Natural killer cell (primary cell): Measurements from ENCODE around the gene SNX14. TPM values are rescaled to one million over a fixed set of nuclear protein-coding genes. Genes with fewer than 3 reads are reported as not detected.

Experiments
- ATAC-seq, 3 donors: fragments of 150-1000 bp in 2 of 3; fragments of 200-7000 bp in 1 of 3; cut with Tn5 transposase; 1 replicate in 1 of 3; 2 replicates in 2 of 3; pipeline ENCODE4 v1.10.0; 2021; ENCODE audit warnings: mild to moderate bottlenecking in 2 of 3, moderate library complexity in 2 of 3
- DNase-seq, 2 donors: peaks; one replicate each; pipeline versions ENCODE4 v3.0.0 to v3.0.0-alpha.2; 2013 to 2021; ENCODE audit warnings: mixed read lengths in 1 of 2
- H3K27ac ChIP-seq: one replicate; pipeline ENCODE4 v1.5.1; 2013; ENCODE audit warnings: mild to moderate bottlenecking, low read length
- H3K27me3 ChIP-seq: one replicate; pipeline ENCODE4 v1.6.1; 2013; ENCODE audit warnings: low read length; ENCODE audit not compliant: control insufficient read depth, insufficient read depth
- H3K36me3 ChIP-seq: one replicate; pipeline ENCODE4 v1.6.1; 2013; ENCODE audit warnings: low read length; ENCODE audit not compliant: control insufficient read depth, insufficient read depth
- H3K4me1 ChIP-seq: one replicate; pipeline ENCODE4 v1.6.1; 2013; ENCODE audit warnings: low read length; ENCODE audit not compliant: control insufficient read depth, insufficient read depth
- H3K4me3 ChIP-seq: one replicate; pipeline ENCODE4 v1.5.1; 2013; ENCODE audit warnings: low read length
- H3K9me3 ChIP-seq: one replicate; pipeline ENCODE4 v1.6.1; 2013; ENCODE audit warnings: low read length; ENCODE audit not compliant: control insufficient read depth, insufficient read depth
- H3K27ac Mint-ChIP-seq, 2 donors: one replicate each; pipeline ENCODE4 v1.8.0; 2022; ENCODE audit warnings: mild to moderate bottlenecking in 2 of 2, mixed read lengths in 2 of 2, moderate library complexity in 1 of 2
- H3K27me3 Mint-ChIP-seq, 2 donors: one replicate each; pipeline ENCODE4 v1.8.0; 2022; ENCODE audit warnings: low read depth in 2 of 2, mixed read lengths in 2 of 2
- H3K36me3 Mint-ChIP-seq: one replicate; pipeline ENCODE4 v1.8.0; 2022; ENCODE audit warnings: mixed read lengths
- H3K4me1 Mint-ChIP-seq, 2 donors: one replicate each; pipeline ENCODE4 v1.8.0; 2022; ENCODE audit warnings: mixed read lengths in 2 of 2
- H3K4me3 Mint-ChIP-seq: one replicate; pipeline ENCODE4 v1.8.0; 2022; ENCODE audit warnings: mild to moderate bottlenecking, moderate library complexity, mixed read lengths
- H3K9me3 Mint-ChIP-seq, 2 donors: one replicate each; pipeline ENCODE4 v1.8.0; 2022; ENCODE audit warnings: mixed read lengths in 2 of 2
- WGBS: methylation state at CpG from one replicate; pipeline ENCODE4 v1.1.7; 2013; ENCODE audit warnings: missing lambda C conversion rate; ENCODE audit not compliant: insufficient coverage; 5-methylcytosine and 5-hydroxymethylcytosine counted together
- intact Hi-C: fragments of 100-400 bp; cut with micrococcal nuclease; formaldehyde crosslinking; loops from one replicate; pipeline ENCODE4 v1.14.2; 2022
- total RNA-seq, 4 donors: library from RNA; stranded (reverse); fragments of 120-200 nt in 1 of 4; gene quantifications; one replicate each; pipeline versions ENCODE4 v1.2.3 to v1.2.4, GENCODE V29; 2013 to 2022
- TF ChIP-seq, protein P1 (sequence below): fragments of 200-600 bp; IDR thresholded peaks from one replicate; pipeline ENCODE4 v1.8.0; 2022; ENCODE audit warnings: antibody characterized with exemption

The SNX14 gene
- total RNA-seq, 3 donors from 2014 or later (not counting 1 experiment from before 2014, with no cell fraction given): 73.0 to 109 (median 80.3) TPM

DNA sequence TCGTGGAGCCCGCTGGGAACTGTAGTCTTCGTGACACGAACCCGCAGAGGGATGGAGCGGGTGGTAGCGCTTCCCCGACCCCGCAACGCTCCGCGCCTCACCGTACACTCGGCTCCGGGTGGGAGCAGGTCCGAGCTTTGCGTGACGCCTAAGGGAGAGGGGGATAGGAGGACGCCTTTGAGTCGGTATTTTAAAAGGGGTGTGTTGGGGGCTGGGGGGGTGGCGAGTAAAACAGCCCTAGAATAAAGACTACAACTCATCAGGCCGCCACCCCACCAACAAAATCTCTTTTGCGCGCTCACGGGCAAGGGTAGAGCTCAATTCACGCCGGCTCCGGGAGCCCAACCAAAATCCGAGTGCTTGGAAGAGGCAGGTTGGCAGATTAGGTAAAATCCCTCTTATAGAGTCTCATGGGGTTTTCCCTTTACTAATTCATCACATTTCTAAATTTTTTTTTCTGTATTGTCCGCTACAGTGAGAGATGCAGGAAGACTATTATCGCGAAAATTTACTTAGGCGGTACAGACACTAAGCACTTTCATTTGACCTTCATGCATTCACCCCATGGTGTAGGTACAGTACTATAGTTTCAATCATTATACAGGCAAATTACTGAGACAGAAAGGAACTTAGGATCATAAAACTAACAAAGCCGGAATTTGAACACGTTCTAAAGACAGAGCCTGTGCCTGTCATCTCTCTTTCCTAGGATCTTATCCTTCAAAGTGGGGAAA lies 706 bp upstream of the SNX14 start:
- DNase-seq: peak in 1 of 2 donors; percentile 78

GRCh38 chr6:85592033-85592432 lies 1.6 kb downstream of the SNX14 start:
- Mint-ChIP-seq H3K4me1 (peaks cover 55 to 60% of the 10 kb centered on the region in 2 donors), H3K27ac (peak overlapping the region; percentile 92 to 98), H3K9me3 (no peaks in the 10 kb centered on the region), H3K36me3 (no peaks in the 10 kb centered on the region), H3K27me3 (no peaks in the 10 kb centered on the region), H3K4me3 (peak overlapping the region; percentile 96)
- Histone ChIP-seq H3K27me3 (no peaks in the 10 kb centered on the region), H3K9me3 (no peaks in the 10 kb centered on the region), H3K36me3 (no peaks in the 10 kb centered on the region), H3K27ac (no peak overlapping the region), H3K4me3 (no peak overlapping the region), H3K4me1 (peaks cover 11% of the 10 kb centered on the region)
- intact Hi-C loops: loop anchor here (5.0 kb wide), 1 partner anchor 1565 kb away; the partner anchor contains the start of gene ZNF292
- WGBS: no CpG with 5 or more reads among the region's 1 CpG
- TF ChIP-seq, protein P1, sequence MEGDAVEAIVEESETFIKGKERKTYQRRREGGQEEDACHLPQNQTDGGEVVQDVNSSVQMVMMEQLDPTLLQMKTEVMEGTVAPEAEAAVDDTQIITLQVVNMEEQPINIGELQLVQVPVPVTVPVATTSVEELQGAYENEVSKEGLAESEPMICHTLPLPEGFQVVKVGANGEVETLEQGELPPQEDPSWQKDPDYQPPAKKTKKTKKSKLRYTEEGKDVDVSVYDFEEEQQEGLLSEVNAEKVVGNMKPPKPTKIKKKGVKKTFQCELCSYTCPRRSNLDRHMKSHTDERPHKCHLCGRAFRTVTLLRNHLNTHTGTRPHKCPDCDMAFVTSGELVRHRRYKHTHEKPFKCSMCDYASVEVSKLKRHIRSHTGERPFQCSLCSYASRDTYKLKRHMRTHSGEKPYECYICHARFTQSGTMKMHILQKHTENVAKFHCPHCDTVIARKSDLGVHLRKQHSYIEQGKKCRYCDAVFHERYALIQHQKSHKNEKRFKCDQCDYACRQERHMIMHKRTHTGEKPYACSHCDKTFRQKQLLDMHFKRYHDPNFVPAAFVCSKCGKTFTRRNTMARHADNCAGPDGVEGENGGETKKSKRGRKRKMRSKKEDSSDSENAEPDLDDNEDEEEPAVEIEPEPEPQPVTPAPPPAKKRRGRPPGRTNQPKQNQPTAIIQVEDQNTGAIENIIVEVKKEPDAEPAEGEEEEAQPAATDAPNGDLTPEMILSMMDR: no peak
- DNase-seq (no peak), ATAC-seq (no peak)

More for the DNA sequence above, 706 bp upstream of the SNX14 start:
- H3K4me3 Mint-ChIP-seq: peak overlapping the region; percentile 96
- Histone ChIP-seq H3K4me1 (peaks cover 11% of the 10 kb centered on the region), H3K9me3 (no peaks in the 10 kb centered on the region), H3K36me3 (no peaks in the 10 kb centered on the region), H3K27me3 (no peaks in the 10 kb centered on the region), H3K27ac (peak overlapping the region; percentile 91), H3K4me3 (peak overlapping the region; percentile 94)
- 0% methylated on average over 27 of the region's 35 CpGs for WGBS
- H3K27ac Mint-ChIP-seq: peak overlapping the region; percentile 92 to 98
- peak; percentile 9 to 29 (median 12) for ATAC-seq
- intact Hi-C loops: loop anchor here (1.0 to 5.0 kb wide), 3 partner anchors 49 to 1563 kb away; partner anchors contain the start of gene ZNF292
- H3K4me1 Mint-ChIP-seq: peaks cover 45 to 49% of the 10 kb centered on the region in 2 donors
- H3K27me3 Mint-ChIP-seq: no peaks in the 10 kb centered on the region
- TF ChIP-seq, protein P1: no peak
- no peaks in the 10 kb centered on the region for H3K9me3 Mint-ChIP-seq
- no peaks in the 10 kb centered on the region for H3K36me3 Mint-ChIP-seq

DNA sequence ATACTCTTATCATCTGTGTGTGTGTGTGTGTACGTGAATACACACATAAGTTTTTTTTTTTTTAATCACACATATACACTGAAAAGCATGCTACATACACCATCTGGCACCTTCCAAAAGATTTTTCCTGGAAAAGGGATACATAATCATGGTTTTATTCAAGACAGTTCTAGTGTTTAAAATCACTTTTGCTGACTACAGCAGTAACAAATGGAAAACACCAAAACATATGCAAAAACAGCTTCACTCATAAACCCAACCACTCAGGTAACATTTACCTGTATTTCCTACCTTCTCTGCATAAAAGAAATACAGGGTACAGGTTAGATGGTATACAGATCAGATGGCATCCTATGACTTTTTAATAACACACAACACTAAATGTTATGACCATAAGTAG lies 2.5 kb downstream of the SNX14 start:
- no peak overlapping the region for H3K4me3 ChIP-seq
- TF ChIP-seq, protein P1: no peak
- peak overlapping the region; percentile 45 for H3K4me3 Mint-ChIP-seq
- H3K4me1 Mint-ChIP-seq: peaks cover 58 to 63% of the 10 kb centered on the region in 2 donors
- no peaks in the 10 kb centered on the region for H3K9me3 ChIP-seq
- H3K27ac Mint-ChIP-seq: peak overlapping the region in 1 of 2 donors; percentile 92
- DNase-seq: no peak
- no peaks in the 10 kb centered on the region for H3K9me3 Mint-ChIP-seq
- no peaks in the 10 kb centered on the region for H3K36me3 Mint-ChIP-seq
- no peaks in the 10 kb centered on the region for H3K27me3 ChIP-seq
- no peak overlapping the region for H3K27ac ChIP-seq
- H3K27me3 Mint-ChIP-seq: no peaks in the 10 kb centered on the region
- intact Hi-C loops: loop anchor here (5.0 kb wide), 1 partner anchor 1566 kb away; the partner anchor contains the start of gene ZNF292
- H3K36me3 ChIP-seq: no peaks in the 10 kb centered on the region
- ATAC-seq: no peak
- H3K4me1 ChIP-seq: peaks cover 11% of the 10 kb centered on the region
- no CpG with 5 or more reads among the region's 1 CpG for WGBS
